GM12878 (cell line): ENCODE results near the gene PTCD1. TPM values are rescaled to one million over a fixed set of nuclear protein-coding genes. Genes with fewer than 3 reads are reported as not detected.
A peak's percentile ranks its signal among the peaks of the same experiment; 100 is the strongest.

Source experiments
- BCL11A ChIP-seq: IDR thresholded peaks from 2 replicates; pipeline ENCODE4 v1.6.1; 2011; ENCODE audit warnings: low read depth, low read length
- CBX3 ChIP-seq: fragments of 200-600 bp; sonication (generic); IDR thresholded peaks from 2 replicates; pipeline ENCODE4 v1.6.1; 2016; ENCODE audit warnings: low read depth, borderline replicate concordance
- CHD2 ChIP-seq: IDR thresholded peaks from 2 replicates; pipeline ENCODE4 v1.6.1; 2011; ENCODE audit warnings: low read depth, low read length, improper control_type of control experiment, borderline replicate concordance
- EP300 ChIP-seq, 2 experiments: fragments of 150-350 bp in 1 of 2; IDR thresholded peaks; 2 replicates each; pipeline ENCODE4 v1.6.1; 2011 to 2012; ENCODE audit warnings: low read depth in 2 of 2, low read length in 2 of 2, borderline replicate concordance in 1 of 2, improper control_type of control experiment in 1 of 2, inconsistent platforms in 1 of 2; ENCODE audit not compliant: control insufficient read depth in 1 of 2
- ESRRA ChIP-seq: IDR thresholded peaks from 2 replicates; pipeline ENCODE4 v1.6.1; 2012; ENCODE audit warnings: mild to moderate bottlenecking, low read length, improper control_type of control experiment
- FOXK2 ChIP-seq: fragments of 450-650 bp; IDR thresholded peaks from 2 replicates; pipeline ENCODE4 v1.6.1; 2017; ENCODE audit warnings: mild to moderate bottlenecking, moderate library complexity
- GABPA ChIP-seq: IDR thresholded peaks from 2 replicates; pipeline ENCODE4 v1.6.1; 2014; ENCODE audit warnings: antibody characterized with exemption, low read depth, mild to moderate bottlenecking, inconsistent platforms
- HDGF ChIP-seq: fragments of 450-650 bp; IDR thresholded peaks from 2 replicates; pipeline ENCODE4 v1.6.1; 2016; ENCODE audit warnings: antibody characterized with exemption
- JUND ChIP-seq: IDR thresholded peaks from 2 replicates; pipeline ENCODE4 v1.6.1; 2012; ENCODE audit warnings: low read depth, mild to moderate bottlenecking, low read length, improper control_type of control experiment, moderate library complexity
- KAT2A ChIP-seq: conservative IDR thresholded peaks from 2 replicates; pipeline ENCODE4 v1.6.1; 2011; ENCODE audit warnings: low read depth, low read length; ENCODE audit not compliant: control insufficient read depth
- MYC ChIP-seq: IDR thresholded peaks from 2 replicates; pipeline ENCODE4 v1.6.1; 2011; ENCODE audit warnings: mild to moderate bottlenecking, low read length, moderate library complexity, inconsistent platforms; ENCODE audit not compliant: insufficient read depth, insufficient replicate concordance, insufficient read length, severe bottlenecking
- NFYB ChIP-seq: IDR thresholded peaks from 2 replicates; pipeline ENCODE4 v1.6.1; 2011; ENCODE audit warnings: low read depth, mild to moderate bottlenecking, low read length, improper control_type of control experiment, moderate library complexity; ENCODE audit not compliant: insufficient read depth
- RBBP5 ChIP-seq: fragments of 200-600 bp; sonication (generic); conservative IDR thresholded peaks from 2 replicates; pipeline ENCODE4 v1.6.1; 2016
- RCOR1 ChIP-seq: conservative IDR thresholded peaks from 2 replicates; pipeline ENCODE4 v1.6.1; 2012; ENCODE audit warnings: low read depth, low read length, improper control_type of control experiment
- RELA ChIP-seq: fragments of 450-650 bp; IDR thresholded peaks from 2 replicates; pipeline ENCODE4 v1.8.0; 2014; ENCODE audit warnings: borderline replicate concordance; ENCODE audit not compliant: partially characterized antibody
- polyA plus RNA-seq, 11 experiments: library from polyadenylated mRNA; depleted of rRNA in 4 of 11; unstranded in 6 of 11; stranded (reverse) in 5 of 11; fragments of >200 nt; fragmentation: Nextera tagmentation in 4 of 11; fragmentation: Illumina TruSeq in 1 of 11; extraction: Ambion mirVana in 4 of 11; extraction: Trizol in 1 of 11; gene quantifications; 1 replicate in 1 of 11; 2 replicates in 10 of 11; pipeline versions ENCODE4 v1.2.1 to v1.2.3, GENCODE V29; 2011 to 2016; ENCODE audit warnings: inconsistent platforms in 2 of 11, missing spikeins in 2 of 11, low read depth in 1 of 11
- total RNA-seq, 4 experiments: library from RNA; depleted of rRNA in 3 of 4; stranded (reverse); fragments of >200 nt in 3 of 4; fragmentation: Illumina TruSeq in 1 of 4; extraction: Trizol in 1 of 4; gene quantifications; 2 replicates each; pipeline versions ENCODE4 v1.2.1 to v1.2.3, GENCODE V29; 2013 to 2021
- TF ChIP-seq, protein P1 (sequence below): fragments of 450-650 bp; IDR thresholded peaks from 2 replicates; pipeline ENCODE4 v1.6.1; 2016; ENCODE audit warnings: mild to moderate bottlenecking, moderate library complexity, borderline replicate concordance
- TF ChIP-seq, protein P2 (sequence below): fragments of 450-650 bp; IDR thresholded peaks from 2 replicates; pipeline ENCODE4 v1.6.1; 2017; ENCODE audit warnings: borderline replicate concordance
- TF ChIP-seq, protein P3 (sequence below): fragments of 450-650 bp; formaldehyde crosslinking; IDR thresholded peaks from 2 replicates; pipeline ENCODE4 v1.4.0; 2020; ENCODE audit warnings: mild to moderate bottlenecking, moderate library complexity
- TF ChIP-seq, protein P4 (sequence below): IDR thresholded peaks from 2 replicates; pipeline ENCODE4 v1.6.1; 2011; ENCODE audit warnings: mild to moderate bottlenecking, low read depth, low read length, moderate library complexity; ENCODE audit not compliant: insufficient replicate concordance

PTCD1 gene
- total and polyA plus RNA-seq, 10 of the 15 experiments (the other 5 are each of a cell fraction or from before 2014, with no cell fraction given) = 0.26 to 9.7 (median 5.0) TPM

DNA sequence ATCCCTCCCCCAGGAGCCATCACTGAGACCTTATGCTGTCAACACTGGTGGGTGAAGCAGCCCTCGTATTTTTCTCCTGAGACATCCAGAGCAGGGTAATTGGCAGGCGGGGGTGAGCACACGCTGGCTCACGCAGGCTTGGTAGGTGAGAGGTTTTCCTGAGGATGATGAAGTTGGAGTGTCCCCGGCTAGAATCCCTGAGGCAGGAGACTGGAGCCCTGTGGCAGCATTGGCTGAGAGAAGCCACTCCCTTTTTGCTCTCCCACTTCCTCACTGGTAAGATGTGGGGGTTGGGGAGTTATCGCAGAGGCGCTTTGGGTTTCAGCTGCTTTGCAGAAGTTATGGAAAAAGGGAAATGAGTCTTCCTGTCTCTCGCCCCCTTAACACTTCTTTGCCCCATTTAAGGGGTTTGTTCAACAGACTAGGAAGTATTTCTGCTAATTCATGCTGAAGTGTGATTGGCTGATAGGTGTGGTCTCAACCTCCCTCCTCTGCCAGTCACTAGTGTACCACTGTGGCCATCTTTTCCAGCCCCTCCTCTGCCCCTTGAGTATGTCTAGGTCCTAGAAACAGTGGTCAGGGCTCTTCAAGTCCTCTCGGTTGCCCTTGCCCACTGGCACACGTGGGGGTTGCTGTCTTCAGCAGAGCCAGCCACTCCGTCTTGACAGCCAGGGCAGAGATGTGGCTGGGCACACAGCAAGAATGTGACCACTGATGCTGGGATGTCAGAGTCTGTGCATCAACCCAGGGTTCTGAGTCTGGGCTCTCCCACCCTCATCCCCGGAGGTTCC is 58.4 kb downstream of the PTCD1 start (continued):
- TF ChIP-seq, protein P1, sequence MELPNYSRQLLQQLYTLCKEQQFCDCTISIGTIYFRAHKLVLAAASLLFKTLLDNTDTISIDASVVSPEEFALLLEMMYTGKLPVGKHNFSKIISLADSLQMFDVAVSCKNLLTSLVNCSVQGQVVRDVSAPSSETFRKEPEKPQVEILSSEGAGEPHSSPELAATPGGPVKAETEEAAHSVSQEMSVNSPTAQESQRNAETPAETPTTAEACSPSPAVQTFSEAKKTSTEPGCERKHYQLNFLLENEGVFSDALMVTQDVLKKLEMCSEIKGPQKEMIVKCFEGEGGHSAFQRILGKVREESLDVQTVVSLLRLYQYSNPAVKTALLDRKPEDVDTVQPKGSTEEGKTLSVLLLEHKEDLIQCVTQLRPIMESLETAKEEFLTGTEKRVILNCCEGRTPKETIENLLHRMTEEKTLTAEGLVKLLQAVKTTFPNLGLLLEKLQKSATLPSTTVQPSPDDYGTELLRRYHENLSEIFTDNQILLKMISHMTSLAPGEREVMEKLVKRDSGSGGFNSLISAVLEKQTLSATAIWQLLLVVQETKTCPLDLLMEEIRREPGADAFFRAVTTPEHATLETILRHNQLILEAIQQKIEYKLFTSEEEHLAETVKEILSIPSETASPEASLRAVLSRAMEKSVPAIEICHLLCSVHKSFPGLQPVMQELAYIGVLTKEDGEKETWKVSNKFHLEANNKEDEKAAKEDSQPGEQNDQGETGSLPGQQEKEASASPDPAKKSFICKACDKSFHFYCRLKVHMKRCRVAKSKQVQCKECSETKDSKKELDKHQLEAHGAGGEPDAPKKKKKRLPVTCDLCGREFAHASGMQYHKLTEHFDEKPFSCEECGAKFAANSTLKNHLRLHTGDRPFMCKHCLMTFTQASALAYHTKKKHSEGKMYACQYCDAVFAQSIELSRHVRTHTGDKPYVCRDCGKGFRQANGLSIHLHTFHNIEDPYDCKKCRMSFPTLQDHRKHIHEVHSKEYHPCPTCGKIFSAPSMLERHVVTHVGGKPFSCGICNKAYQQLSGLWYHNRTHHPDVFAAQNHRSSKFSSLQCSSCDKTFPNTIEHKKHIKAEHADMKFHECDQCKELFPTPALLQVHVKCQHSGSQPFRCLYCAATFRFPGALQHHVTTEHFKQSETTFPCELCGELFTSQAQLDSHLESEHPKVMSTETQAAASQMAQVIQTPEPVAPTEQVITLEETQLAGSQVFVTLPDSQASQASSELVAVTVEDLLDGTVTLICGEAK = no peak
- TF ChIP-seq JUND (no peak), MYC (peak; percentile 38), KAT2A (no peak), EP300 (IDR thresholded peaks at IDR 0.05; ENCODE audit: borderline replicate concordance in 1 of 2, control insufficient read depth in 1 of 2, low read depth in 2 of 2, low read length in 2 of 2) (peak; percentile 56 to 84; a peak in 3 of 4 replicates), RCOR1 (peak; percentile 24; the same call in 1 of the 2 replicates), FOXK2 (no peak), BCL11A (no peak; the same call in 1 of the 2 replicates), CHD2 (peak; percentile 86), HDGF (peak; percentile 34), NFYB (peak; percentile 80), GABPA (no peak), RBBP5 (no peak; the same call in 1 of the 2 replicates), ESRRA (no peak), CBX3 (no peak), RELA (peak; percentile 52)
- TF ChIP-seq, protein P2, sequence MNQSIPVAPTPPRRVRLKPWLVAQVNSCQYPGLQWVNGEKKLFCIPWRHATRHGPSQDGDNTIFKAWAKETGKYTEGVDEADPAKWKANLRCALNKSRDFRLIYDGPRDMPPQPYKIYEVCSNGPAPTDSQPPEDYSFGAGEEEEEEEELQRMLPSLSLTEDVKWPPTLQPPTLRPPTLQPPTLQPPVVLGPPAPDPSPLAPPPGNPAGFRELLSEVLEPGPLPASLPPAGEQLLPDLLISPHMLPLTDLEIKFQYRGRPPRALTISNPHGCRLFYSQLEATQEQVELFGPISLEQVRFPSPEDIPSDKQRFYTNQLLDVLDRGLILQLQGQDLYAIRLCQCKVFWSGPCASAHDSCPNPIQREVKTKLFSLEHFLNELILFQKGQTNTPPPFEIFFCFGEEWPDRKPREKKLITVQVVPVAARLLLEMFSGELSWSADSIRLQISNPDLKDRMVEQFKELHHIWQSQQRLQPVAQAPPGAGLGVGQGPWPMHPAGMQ = no peak
- TF ChIP-seq, protein P3, sequence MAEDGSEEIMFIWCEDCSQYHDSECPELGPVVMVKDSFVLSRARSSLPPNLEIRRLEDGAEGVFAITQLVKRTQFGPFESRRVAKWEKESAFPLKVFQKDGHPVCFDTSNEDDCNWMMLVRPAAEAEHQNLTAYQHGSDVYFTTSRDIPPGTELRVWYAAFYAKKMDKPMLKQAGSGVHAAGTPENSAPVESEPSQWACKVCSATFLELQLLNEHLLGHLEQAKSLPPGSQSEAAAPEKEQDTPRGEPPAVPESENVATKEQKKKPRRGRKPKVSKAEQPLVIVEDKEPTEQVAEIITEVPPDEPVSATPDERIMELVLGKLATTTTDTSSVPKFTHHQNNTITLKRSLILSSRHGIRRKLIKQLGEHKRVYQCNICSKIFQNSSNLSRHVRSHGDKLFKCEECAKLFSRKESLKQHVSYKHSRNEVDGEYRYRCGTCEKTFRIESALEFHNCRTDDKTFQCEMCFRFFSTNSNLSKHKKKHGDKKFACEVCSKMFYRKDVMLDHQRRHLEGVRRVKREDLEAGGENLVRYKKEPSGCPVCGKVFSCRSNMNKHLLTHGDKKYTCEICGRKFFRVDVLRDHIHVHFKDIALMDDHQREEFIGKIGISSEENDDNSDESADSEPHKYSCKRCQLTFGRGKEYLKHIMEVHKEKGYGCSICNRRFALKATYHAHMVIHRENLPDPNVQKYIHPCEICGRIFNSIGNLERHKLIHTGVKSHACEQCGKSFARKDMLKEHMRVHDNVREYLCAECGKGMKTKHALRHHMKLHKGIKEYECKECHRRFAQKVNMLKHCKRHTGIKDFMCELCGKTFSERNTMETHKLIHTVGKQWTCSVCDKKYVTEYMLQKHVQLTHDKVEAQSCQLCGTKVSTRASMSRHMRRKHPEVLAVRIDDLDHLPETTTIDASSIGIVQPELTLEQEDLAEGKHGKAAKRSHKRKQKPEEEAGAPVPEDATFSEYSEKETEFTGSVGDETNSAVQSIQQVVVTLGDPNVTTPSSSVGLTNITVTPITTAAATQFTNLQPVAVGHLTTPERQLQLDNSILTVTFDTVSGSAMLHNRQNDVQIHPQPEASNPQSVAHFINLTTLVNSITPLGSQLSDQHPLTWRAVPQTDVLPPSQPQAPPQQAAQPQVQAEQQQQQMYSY (CRISPR knock-in tag) = no peak
- TF ChIP-seq, protein P4, sequence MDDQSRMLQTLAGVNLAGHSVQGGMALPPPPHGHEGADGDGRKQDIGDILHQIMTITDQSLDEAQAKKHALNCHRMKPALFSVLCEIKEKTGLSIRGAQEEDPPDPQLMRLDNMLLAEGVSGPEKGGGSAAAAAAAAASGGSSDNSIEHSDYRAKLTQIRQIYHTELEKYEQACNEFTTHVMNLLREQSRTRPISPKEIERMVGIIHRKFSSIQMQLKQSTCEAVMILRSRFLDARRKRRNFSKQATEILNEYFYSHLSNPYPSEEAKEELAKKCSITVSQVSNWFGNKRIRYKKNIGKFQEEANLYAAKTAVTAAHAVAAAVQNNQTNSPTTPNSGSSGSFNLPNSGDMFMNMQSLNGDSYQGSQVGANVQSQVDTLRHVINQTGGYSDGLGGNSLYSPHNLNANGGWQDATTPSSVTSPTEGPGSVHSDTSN = peak; percentile 69
